HG02970 (cell line): ENCODE data around the gene PUM2.
"Not testable (repeated sequence)": the region's sequence is repeated elsewhere in the genome, so short reads cannot be mapped to it uniquely, and the experiment has no call there.

Experiments used
- ATAC-seq: cut with Tn5 transposase; IDR thresholded peaks from one replicate; pipeline ENCODE4 v1.9.1; 2021; ENCODE audit warnings: mild to moderate bottlenecking, moderate library complexity, moderate number of reproducible peaks; ENCODE audit not compliant: unreplicated experiment, low FRiP score

PUM2 gene

GRCh38 chr2:20299113-20299512 is 51.5 kb downstream of the PUM2 start:
- ATAC-seq: no peak

- ATAC-seq: no peak
Observed at GRCh38 chr2:20294231-20294630, 56.4 kb downstream of the PUM2 start.

- ATAC-seq: no peak
Observed at GRCh38 chr2:20292984-20293383, 57.7 kb downstream of the PUM2 start.

- ATAC-seq: no peak
Observed at GRCh38 chr2:20291846-20292408, 58.7 kb downstream of the PUM2 start.

GRCh38 chr2:20291106-20291564 is 59.5 kb downstream of the PUM2 start:
- no peak for ATAC-seq

GRCh38 chr2:20288642-20289340 is 61.9 kb downstream of the PUM2 start:
- ATAC-seq: no peak

- ATAC-seq: no peak
Observed at GRCh38 chr2:20282916-20283592, 67.6 kb downstream of the PUM2 start.

GRCh38 chr2:20281876-20282275 is 68.8 kb downstream of the PUM2 start:
- ATAC-seq: no peak

- no peak for ATAC-seq
Observed at GRCh38 chr2:20273042-20273441, 77.6 kb downstream of the PUM2 start.

- ATAC-seq: not testable (repeated sequence)
Observed at GRCh38 chr2:20268317-20268716, 82.3 kb downstream of the PUM2 start.

- ATAC-seq: no peak
Observed at GRCh38 chr2:20267529-20267928, 83.1 kb downstream of the PUM2 start.

GRCh38 chr2:20264629-20265028 is 86.0 kb downstream of the PUM2 start:
- ATAC-seq: no peak

GRCh38 chr2:20257411-20257810 is 93.2 kb downstream of the PUM2 start:
- no peak for ATAC-seq

- no peak for ATAC-seq
Observed at GRCh38 chr2:20254731-20255130, 95.9 kb downstream of the PUM2 start.

GRCh38 chr2:20250436-20250835 is 100.2 kb downstream of the PUM2 start:
- no peak for ATAC-seq

- no peak for ATAC-seq
Observed at GRCh38 chr2:20249170-20249569, 101.5 kb downstream of the PUM2 start.

- ATAC-seq: no peak
Observed at GRCh38 chr2:20247084-20247483, 103.6 kb downstream of the PUM2 start.

GRCh38 chr2:20243637-20244036 is 107.0 kb downstream of the PUM2 start:
- ATAC-seq: not testable (repeated sequence)

GRCh38 chr2:20242727-20243377 is 107.8 kb downstream of the PUM2 start:
- ATAC-seq: no peak

GRCh38 chr2:20241973-20242726 is 108.5 kb downstream of the PUM2 start:
- no peak for ATAC-seq
